HT-29 (cell line): Measurements from ENCODE around the gene SMIM13. TPM values are rescaled to one million over a fixed set of nuclear protein-coding genes. Genes with fewer than 3 reads are reported as not detected.

Experiments
- small RNA-seq: library from RNA; depleted of rRNA; stranded (forward); fragments of <200 nt; gene quantifications from one replicate; pipeline ENCODE3, GENCODE V24; 2014
- total RNA-seq: library from RNA; depleted of rRNA; stranded (reverse); fragments of >200 nt; shearing (Covaris generic); gene quantifications from 2 replicates; pipeline ENCODE4 v1.2.3, GENCODE V29; 2014; rRNA removed

Gene SMIM13
- total RNA-seq, 1 experiment from 2014 or later: 4.4 TPM

Small RNA genes lying within 50 kb of the gene (small RNA-seq; reads per million reads assigned to genes)
- not detected for gene AL136139.1

Other genes with a start within 250 kb of the SMIM13 start
- gene GCM2, start 211.8 kb upstream of the SMIM13 start, total RNA-seq: not detected in 2 replicates
- 0.08 TPM in 1 of 2 replicates, not detected in the other for gene SYCP2L, start 206.8 kb upstream of the SMIM13 start, total RNA-seq
- gene ELOVL2, start 49.5 kb upstream of the SMIM13 start, total RNA-seq: not detected in 2 replicates
- not detected in 2 replicates for gene ERVFRD-1, start 17.9 kb downstream of the SMIM13 start, total RNA-seq
- gene NEDD9, start 138.8 kb downstream of the SMIM13 start, total RNA-seq: 35.4 and 36.4 TPM in 2 replicates